Skeletal muscle cell (primary cell): Measurements from ENCODE around the gene TMEM271.
"Not testable (repeated sequence)": the region's sequence is repeated elsewhere in the genome, so short reads cannot be mapped to it uniquely, and the experiment has no call there.

Experiments used
- DNase-seq: peaks from one replicate; pipeline ENCODE4 v3.0.0-alpha.2; 2010; ENCODE audit warnings: low read depth
- H3K4me3 ChIP-seq: 2 replicates; pipeline ENCODE4 v1.5.1; 2011; ENCODE audit warnings: low read depth, mild to moderate bottlenecking, control low read depth, low read length, moderate library complexity

The TMEM271 gene

GRCh38 chr4:610411-611261 is 34.5 kb upstream of the TMEM271 start:
- DNase-seq = peak; percentile 7
- no peak overlapping the region for H3K4me3 ChIP-seq

- no peak for DNase-seq
- no peak overlapping the region for H3K4me3 ChIP-seq
Observed at GRCh38 chr4:609400-610050, 33.4 kb upstream of the TMEM271 start.

- no peak overlapping the region for H3K4me3 ChIP-seq
- DNase-seq = no peak
Observed at GRCh38 chr4:608236-608635, 32.1 kb upstream of the TMEM271 start.

DNA sequence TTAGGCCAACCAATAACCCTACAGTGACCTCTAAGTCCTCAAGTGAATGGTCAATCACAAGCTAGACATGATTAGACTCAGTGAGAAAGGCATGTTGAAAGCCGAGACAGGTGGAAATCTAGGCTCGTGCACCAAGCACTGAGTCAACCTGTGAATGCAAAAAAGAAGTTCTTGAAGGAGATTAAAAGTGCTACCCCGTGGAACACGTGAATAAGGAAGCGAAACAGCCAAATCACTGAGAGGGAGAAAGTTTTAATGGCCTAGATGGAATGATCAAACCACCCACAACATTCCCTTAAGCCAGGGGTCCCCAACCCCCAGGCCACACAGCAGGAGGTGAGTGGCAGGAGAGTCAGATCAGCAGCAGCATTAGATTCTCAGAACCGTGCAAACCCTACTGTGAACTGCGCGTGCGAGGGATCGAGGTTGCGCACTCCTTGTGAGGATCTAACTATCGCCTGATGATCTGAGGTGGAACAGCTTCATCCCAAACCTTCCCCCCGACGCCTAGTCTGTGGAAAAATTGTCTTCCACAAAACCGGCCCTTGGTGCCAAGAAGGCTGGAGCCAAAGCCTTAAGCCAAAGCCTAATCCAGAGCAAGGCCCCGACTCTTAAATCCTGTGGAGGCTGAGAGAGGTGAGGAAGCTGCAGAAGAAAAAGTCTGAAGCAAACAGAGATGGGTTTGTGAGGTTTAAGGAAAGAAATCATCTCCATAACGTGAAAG is 29.8 kb upstream of the TMEM271 start:
- no peak overlapping the region for H3K4me3 ChIP-seq
- no peak for DNase-seq

- no peak for DNase-seq
- H3K4me3 ChIP-seq = no peak overlapping the region
Observed at GRCh38 chr4:604131-604530, 28.0 kb upstream of the TMEM271 start.

- no peak for DNase-seq
Observed at GRCh38 chr4:602559-602942, 26.5 kb upstream of the TMEM271 start.

GRCh38 chr4:601612-602558 is 25.8 kb upstream of the TMEM271 start:
- no peak overlapping the region for H3K4me3 ChIP-seq
- DNase-seq = no peak

More at GRCh38 chr4:602559-602942, 26.5 kb upstream of the TMEM271 start:
- no peak overlapping the region for H3K4me3 ChIP-seq

- DNase-seq = no peak
- H3K4me3 ChIP-seq = no peak overlapping the region
Observed at GRCh38 chr4:600850-601515, 24.9 kb upstream of the TMEM271 start.

DNA sequence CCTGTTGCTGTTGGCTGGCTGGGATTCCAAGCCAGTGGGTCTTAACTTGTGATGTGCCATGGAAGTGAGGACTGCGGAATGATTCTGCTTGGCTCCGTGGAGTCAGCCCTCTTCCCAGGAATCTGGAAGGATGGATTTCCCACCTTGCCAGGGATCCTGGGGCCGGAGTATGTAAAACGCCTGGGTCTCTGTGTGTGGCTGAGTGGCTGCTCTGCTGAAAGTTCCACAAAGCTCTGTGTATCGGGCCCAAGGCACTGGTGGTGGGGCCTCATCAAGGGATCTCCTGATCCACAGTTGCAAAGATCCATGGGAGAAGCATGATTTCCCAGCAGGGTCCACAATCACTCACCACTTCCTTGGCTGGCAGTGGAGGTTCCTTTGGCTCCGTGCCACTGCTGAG is 24.1 kb upstream of the TMEM271 start:
- H3K4me3 ChIP-seq = no peak overlapping the region
- DNase-seq = no peak

- DNase-seq = no peak
- H3K4me3 ChIP-seq = no peak overlapping the region
Observed at GRCh38 chr4:598925-599324, 22.8 kb upstream of the TMEM271 start.

DNA sequence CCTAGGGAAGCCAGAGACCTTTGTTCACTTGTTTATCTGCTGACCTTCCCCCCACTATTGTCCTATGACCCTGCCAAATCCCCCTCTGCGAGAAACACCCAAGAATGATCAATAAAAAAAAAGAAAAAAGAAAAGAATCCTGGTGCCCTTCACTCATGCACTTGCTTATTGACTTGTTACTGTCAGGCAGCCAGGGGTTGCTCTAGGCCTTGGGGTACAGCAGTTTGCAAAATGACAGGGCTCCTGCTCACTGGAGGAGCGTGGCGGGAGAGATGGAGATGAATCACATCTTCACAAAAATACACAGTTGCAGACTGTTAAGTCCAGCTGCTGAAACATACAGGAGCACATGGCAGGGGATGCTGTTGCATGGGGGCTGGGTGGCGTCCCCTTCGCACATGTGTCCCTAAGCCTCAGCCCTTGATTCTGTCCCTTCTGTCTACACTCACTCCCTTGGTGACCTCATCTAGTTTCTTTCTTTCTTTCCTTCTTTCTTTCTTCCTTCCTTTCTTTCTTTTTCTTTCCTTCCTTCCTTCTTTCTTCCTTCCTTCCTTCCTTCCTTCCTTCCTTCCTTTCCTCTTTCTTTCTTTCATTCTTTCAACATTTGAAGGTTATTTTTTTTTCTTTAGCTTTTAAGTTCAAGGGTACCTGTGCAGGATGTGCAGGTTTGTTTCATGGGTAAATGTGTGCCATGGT is 16.9 kb upstream of the TMEM271 start:
- no peak for DNase-seq
- H3K4me3 ChIP-seq = no peak overlapping the region

DNA sequence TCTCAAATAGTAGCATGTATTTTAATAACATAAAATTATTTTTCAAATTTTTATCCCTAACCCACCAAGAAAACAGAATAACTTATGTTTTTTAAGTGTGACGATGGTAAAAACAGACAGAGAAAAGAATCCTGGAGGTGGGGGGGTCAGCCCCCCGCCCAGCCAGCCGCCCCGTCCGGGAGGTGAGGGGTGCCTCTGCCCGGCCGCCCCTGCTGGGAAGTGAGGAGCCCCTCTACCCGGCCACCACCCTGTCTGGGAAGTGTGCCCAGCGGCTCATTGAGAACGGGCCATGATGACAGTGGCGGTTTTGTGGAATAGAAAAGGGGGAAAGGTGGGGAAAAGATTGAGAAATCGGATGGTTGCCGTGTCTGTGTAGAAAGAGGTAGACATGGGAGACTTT is 16.1 kb upstream of the TMEM271 start:
- DNase-seq, H3K4me3 ChIP-seq: not testable (repeated sequence)

DNA sequence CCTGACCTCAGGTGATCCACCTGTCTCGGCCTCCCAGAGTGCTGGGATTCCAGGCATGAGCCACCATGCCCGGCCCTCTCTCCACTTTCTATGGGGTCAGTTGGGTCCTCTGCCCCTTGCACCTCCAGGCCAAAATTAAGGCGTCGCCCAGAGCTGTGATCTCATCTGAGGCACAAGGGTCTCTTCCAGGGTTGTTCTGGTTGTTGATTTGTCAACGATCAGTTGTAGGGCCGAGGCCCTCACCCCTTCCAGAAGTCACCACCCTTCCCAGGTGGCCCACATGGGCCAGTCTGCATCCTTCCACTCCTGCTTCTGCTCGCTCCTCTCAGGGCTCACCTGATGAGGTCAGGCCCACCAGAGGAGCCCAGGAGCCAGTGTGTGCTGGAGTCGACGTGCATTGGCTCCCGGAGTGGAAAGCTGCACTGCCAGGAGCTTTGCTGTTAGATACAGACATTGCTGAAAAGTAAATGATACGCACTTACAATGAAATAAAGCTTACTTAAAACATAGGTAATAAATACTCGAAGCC is 14.3 kb upstream of the TMEM271 start:
- no peak overlapping the region for H3K4me3 ChIP-seq
- DNase-seq = no peak

GRCh38 chr4:589219-589963 is 13.3 kb upstream of the TMEM271 start:
- no peak for DNase-seq

GRCh38 chr4:588351-588849 is 12.3 kb upstream of the TMEM271 start:
- DNase-seq = no peak
- no peak overlapping the region for H3K4me3 ChIP-seq

More at GRCh38 chr4:589219-589963, 13.3 kb upstream of the TMEM271 start:
- H3K4me3 ChIP-seq = no peak overlapping the region

DNA sequence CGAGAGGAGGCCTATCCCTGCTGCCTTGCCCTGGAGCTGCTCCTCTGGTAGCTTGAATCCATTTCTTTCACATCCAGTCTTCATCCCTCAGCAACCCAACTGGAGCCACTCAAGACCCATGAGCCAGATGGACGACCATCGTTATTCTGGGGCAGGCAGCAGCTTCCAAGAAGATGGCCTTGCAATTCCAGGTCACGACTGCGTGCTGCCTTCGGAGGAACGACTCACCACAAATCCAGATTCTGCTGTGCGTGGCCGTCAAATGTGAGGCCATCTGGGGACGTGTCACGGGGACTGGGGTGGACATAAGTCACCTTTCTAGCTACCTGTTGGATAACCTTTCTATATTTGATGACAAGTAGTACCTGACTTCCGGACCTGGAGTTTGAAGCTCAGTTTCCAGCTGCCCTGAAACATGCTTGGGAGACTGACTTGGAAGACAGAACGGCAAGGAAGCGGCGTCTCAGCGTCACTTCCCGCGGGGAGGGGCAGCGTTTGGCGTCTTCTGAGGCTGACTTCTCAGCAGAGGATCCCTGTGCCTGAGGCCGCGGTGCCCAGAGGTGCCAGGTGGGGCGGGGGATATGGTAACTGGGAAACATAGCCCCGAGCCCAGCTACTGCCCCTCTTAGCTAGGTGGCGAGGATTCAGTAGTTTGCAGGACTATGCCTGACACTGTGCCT is 11.7 kb upstream of the TMEM271 start:
- DNase-seq = no peak
- no peak overlapping the region for H3K4me3 ChIP-seq

GRCh38 chr4:583820-584219 is 7.7 kb upstream of the TMEM271 start:
- H3K4me3 ChIP-seq = no peak overlapping the region

More at GRCh38 chr4:583820-584219, 7.7 kb upstream of the TMEM271 start:
- no peak for DNase-seq
